Vagina (tissue), 2 donors: ENCODE results near the gene MEIS1. TPM values are rescaled to one million over a fixed set of nuclear protein-coding genes. Genes with fewer than 3 reads are reported as not detected.

Source experiments
- DNase-seq, 2 donors: peaks; one replicate each; pipeline ENCODE4 v3.0.0-alpha.2; 2017; ENCODE audit errors: extremely low spot score in 2 of 2
- H3K27ac ChIP-seq: fragments of 200-600 bp; sonication (generic); one replicate; pipeline ENCODE4 v1.5.1; 2019
- H3K27me3 ChIP-seq: fragments of 200-600 bp; sonication (generic); one replicate; pipeline ENCODE4 v1.5.1; 2019
- H3K36me3 ChIP-seq, 2 donors: fragments of 200-600 bp; sonication (generic); one replicate each; pipeline ENCODE4 v1.5.1; 2017 to 2019
- H3K4me1 ChIP-seq: fragments of 200-600 bp; sonication (generic); one replicate; pipeline ENCODE4 v1.5.1; 2019
- H3K4me3 ChIP-seq, 2 donors: fragments of 200-600 bp; sonication (generic); 1 replicate in 1 of 2; 2 replicates in 1 of 2; pipeline ENCODE4 v1.5.1; 2016 to 2019
- H3K9me3 ChIP-seq: fragments of 200-600 bp; sonication (generic); one replicate; pipeline ENCODE4 v1.5.1; 2019
- POLR2A ChIP-seq, 2 donors: fragments of 450-650 bp; IDR thresholded peaks; one replicate each; pipeline ENCODE4 v1.6.1; 2017; ENCODE audit warnings: antibody characterized with exemption in 2 of 2, mild to moderate bottlenecking in 2 of 2, moderate library complexity in 2 of 2
- POLR2AphosphoS5 ChIP-seq, 2 donors: sonication (generic); formaldehyde crosslinking; IDR thresholded peaks; one replicate each; pipeline ENCODE4 v1.9.0; 2017; ENCODE audit warnings: antibody characterized with exemption in 2 of 2, mild to moderate bottlenecking in 2 of 2, low read depth in 1 of 2; ENCODE audit not compliant: insufficient read depth in 1 of 2
- intact Hi-C: fragments of 100-400 bp; cut with DNase I; formaldehyde crosslinking; loops from one replicate; pipeline ENCODE4 v1.15.1; 2023
- total RNA-seq: library from RNA; depleted of rRNA; stranded (reverse); fragments of >200 nt; gene quantifications from one replicate; pipeline ENCODE4 v1.2.3, GENCODE V29; 2016
- TF ChIP-seq, protein P1 (sequence below), 3 experiments: fragments of 450-650 bp in 2 of 3; fragments of 200-600 bp in 1 of 3; sonication (generic) in 1 of 3; IDR thresholded peaks; one replicate each; pipeline ENCODE4 v1.5.1; 2017 to 2019; ENCODE audit warnings: antibody characterized with exemption in 3 of 3, mild to moderate bottlenecking in 2 of 3, moderate library complexity in 2 of 3

Gene MEIS1
- total RNA-seq, 1 donor from 2014 or later = 80.5 TPM

- intact Hi-C loops = no loop called here
- TF ChIP-seq POLR2A (IDR thresholded peaks at IDR 0.05) (no peak), POLR2AphosphoS5 (IDR thresholded peaks at IDR 0.05; ENCODE audit: insufficient read depth in 1 of 2, low read depth in 1 of 2) (no peak)
- TF ChIP-seq, protein P1, sequence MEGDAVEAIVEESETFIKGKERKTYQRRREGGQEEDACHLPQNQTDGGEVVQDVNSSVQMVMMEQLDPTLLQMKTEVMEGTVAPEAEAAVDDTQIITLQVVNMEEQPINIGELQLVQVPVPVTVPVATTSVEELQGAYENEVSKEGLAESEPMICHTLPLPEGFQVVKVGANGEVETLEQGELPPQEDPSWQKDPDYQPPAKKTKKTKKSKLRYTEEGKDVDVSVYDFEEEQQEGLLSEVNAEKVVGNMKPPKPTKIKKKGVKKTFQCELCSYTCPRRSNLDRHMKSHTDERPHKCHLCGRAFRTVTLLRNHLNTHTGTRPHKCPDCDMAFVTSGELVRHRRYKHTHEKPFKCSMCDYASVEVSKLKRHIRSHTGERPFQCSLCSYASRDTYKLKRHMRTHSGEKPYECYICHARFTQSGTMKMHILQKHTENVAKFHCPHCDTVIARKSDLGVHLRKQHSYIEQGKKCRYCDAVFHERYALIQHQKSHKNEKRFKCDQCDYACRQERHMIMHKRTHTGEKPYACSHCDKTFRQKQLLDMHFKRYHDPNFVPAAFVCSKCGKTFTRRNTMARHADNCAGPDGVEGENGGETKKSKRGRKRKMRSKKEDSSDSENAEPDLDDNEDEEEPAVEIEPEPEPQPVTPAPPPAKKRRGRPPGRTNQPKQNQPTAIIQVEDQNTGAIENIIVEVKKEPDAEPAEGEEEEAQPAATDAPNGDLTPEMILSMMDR (IDR thresholded peaks at IDR 0.05) = no peak
- peaks cover 3% of the 10 kb centered on the region for H3K4me1 ChIP-seq
- no peaks in the 10 kb centered on the region for H3K9me3 ChIP-seq
- DNase-seq = no peak
- H3K36me3 ChIP-seq = peaks cover 0 to 4% of the 10 kb centered on the region in 2 donors
- no peaks in the 10 kb centered on the region for H3K27me3 ChIP-seq
- H3K27ac ChIP-seq = no peak overlapping the region
- H3K4me3 ChIP-seq = no peak overlapping the region
These were observed 172.2 kb downstream of the MEIS1 start for GRCh38 chr2:66607152-66607551.
